Measurements from ENCODE around the gene SLC25A26. TPM values are rescaled to one million over a fixed set of nuclear protein-coding genes. Genes with fewer than 3 reads are reported as not detected.

The SLC25A26 gene
- total and polyA plus RNA-seq, 2 of the 13 experiments (the other 11 are each of a cell fraction or from before 2014, with no cell fraction given): 23.1 to 32.7 TPM

DNA sequence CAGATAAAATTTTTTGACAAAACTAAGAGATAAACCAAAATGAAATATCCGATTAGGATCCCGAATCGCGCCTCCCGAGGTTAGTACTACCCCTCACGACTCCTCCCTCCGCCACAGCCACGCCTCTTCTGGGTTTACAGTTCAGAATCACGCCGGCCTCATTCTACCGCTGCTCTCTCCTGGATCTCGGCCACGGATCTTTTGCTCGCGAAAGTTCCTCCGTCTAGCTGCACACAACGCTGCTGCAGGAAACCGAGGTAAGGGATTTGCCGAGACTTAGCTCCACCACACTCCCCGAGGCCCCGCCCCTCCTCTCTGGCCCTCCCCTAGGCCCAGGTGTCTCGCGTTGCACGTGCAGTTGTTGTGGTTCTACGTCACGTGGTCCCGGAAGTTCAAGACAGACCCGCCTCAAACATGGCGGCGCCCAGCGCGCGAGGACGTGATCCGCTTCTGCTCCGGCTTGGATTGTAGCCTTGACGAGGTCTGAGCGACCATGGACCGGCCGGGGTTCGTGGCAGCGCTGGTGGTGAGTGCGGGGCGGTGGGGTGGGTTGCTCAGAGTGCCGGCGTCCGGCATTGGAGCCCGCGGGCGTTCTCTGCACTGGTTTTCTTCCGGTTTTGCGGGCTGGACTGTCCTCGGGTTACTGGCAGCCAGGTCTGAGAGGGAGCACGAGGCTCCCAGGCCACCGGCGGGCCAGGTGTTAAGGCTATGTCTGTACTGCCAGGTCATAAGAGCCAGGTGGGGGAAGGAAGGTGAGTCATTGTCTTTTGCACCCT is at the start of gene SLC25A26 (continued):
- TF ChIP-seq SATB2 (CRISPR knock-in tag; IDR thresholded peaks at IDR 0.05): no peak
- no peak for TF ChIP-seq MIER2 (CRISPR knock-in tag; IDR thresholded peaks at IDR 0.05)
- TF ChIP-seq REPIN1 (CRISPR knock-in tag; IDR thresholded peaks at IDR 0.05; ENCODE audit: borderline replicate concordance, low read depth): peak; percentile 82
- peak; percentile 89 for TF ChIP-seq ZNF225 (CRISPR knock-in tag; IDR thresholded peaks at IDR 0.05)
- no peak for TF ChIP-seq MBD4 (IDR thresholded peaks at IDR 0.05; ENCODE audit: borderline replicate concordance, low read length)
- no peak for TF ChIP-seq ZNF101 (CRISPR knock-in tag; IDR thresholded peaks at IDR 0.05; ENCODE audit: borderline replicate concordance, low read depth)
- TF ChIP-seq ZNF296 (CRISPR knock-in tag; conservative IDR thresholded peaks at IDR 0.05): 0 out of 2 replicates have a peak, but pooled peaks have one; percentile 52
- TF ChIP-seq, protein P1, sequence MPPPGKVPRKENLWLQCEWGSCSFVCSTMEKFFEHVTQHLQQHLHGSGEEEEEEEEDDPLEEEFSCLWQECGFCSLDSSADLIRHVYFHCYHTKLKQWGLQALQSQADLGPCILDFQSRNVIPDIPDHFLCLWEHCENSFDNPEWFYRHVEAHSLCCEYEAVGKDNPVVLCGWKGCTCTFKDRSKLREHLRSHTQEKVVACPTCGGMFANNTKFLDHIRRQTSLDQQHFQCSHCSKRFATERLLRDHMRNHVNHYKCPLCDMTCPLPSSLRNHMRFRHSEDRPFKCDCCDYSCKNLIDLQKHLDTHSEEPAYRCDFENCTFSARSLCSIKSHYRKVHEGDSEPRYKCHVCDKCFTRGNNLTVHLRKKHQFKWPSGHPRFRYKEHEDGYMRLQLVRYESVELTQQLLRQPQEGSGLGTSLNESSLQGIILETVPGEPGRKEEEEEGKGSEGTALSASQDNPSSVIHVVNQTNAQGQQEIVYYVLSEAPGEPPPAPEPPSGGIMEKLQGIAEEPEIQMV (CRISPR knock-in tag; IDR thresholded peaks at IDR 0.05; ENCODE audit: low read depth): no peak
- TF ChIP-seq RBFOX2 (IDR thresholded peaks at IDR 0.05; ENCODE audit: low read depth, low read length): peak; percentile 91
- TF ChIP-seq ZNF207 (IDR thresholded peaks at IDR 0.05; ENCODE audit: borderline replicate concordance): no peak
- no peak for TF ChIP-seq PHB2 (IDR thresholded peaks at IDR 0.05; ENCODE audit: partially characterized antibody)
- no peak for TF ChIP-seq ZNF674 (CRISPR knock-in tag; IDR thresholded peaks at IDR 0.05; ENCODE audit: low read depth)
- TF ChIP-seq STAT5B (CRISPR knock-in tag; IDR thresholded peaks at IDR 0.05): no peak
- no peak for TF ChIP-seq ZNF484 (CRISPR knock-in tag; IDR thresholded peaks at IDR 0.05; ENCODE audit: borderline replicate concordance, low read depth)
- TF ChIP-seq, protein P2, sequence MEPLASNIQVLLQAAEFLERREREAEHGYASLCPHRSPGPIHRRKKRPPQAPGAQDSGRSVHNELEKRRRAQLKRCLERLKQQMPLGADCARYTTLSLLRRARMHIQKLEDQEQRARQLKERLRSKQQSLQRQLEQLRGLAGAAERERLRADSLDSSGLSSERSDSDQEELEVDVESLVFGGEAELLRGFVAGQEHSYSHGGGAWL (CRISPR knock-in tag; IDR thresholded peaks at IDR 0.05): peak; percentile 96
- no peak for TF ChIP-seq RFX5 (IDR thresholded peaks at IDR 0.05; ENCODE audit: low read depth, low read length)
- TF ChIP-seq XRCC5 (optimal IDR thresholded peaks at IDR 0.05; ENCODE audit: low read length): no peak
- TF ChIP-seq, protein P3, sequence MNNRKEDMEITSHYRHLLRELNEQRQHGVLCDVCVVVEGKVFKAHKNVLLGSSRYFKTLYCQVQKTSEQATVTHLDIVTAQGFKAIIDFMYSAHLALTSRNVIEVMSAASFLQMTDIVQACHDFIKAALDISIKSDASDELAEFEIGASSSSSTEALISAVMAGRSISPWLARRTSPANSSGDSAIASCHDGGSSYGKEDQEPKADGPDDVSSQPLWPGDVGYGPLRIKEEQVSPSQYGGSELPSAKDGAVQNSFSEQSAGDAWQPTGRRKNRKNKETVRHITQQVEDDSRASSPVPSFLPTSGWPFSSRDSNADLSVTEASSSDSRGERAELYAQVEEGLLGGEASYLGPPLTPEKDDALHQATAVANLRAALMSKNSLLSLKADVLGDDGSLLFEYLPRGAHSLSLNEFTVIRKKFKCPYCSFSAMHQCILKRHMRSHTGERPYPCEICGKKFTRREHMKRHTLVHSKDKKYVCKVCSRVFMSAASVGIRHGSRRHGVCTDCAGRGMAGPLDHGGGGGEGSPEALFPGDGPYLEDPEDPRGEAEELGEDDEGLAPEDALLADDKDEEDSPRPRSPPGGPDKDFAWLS (CRISPR knock-in tag; IDR thresholded peaks at IDR 0.05; ENCODE audit: borderline replicate concordance): no peak
- TF ChIP-seq SIX4 (CRISPR knock-in tag; IDR thresholded peaks at IDR 0.05): no peak
- TF ChIP-seq, protein P4, sequence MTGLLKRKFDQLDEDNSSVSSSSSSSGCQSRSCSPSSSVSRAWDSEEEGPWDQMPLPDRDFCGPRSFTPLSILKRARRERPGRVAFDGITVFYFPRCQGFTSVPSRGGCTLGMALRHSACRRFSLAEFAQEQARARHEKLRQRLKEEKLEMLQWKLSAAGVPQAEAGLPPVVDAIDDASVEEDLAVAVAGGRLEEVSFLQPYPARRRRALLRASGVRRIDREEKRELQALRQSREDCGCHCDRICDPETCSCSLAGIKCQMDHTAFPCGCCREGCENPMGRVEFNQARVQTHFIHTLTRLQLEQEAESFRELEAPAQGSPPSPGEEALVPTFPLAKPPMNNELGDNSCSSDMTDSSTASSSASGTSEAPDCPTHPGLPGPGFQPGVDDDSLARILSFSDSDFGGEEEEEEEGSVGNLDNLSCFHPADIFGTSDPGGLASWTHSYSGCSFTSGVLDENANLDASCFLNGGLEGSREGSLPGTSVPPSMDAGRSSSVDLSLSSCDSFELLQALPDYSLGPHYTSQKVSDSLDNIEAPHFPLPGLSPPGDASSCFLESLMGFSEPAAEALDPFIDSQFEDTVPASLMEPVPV (CRISPR knock-in tag; IDR thresholded peaks at IDR 0.05): peak; percentile 57; the same call in 1 of the 2 replicates
- TF ChIP-seq TCF7 (IDR thresholded peaks at IDR 0.05; ENCODE audit: low read depth): no peak
- TF ChIP-seq CBX5 (CRISPR knock-in tag; IDR thresholded peaks at IDR 0.05; ENCODE audit: borderline replicate concordance): peak; percentile 78; the same call in 1 of the 2 replicates
- TF ChIP-seq ATRX (CRISPR knock-in tag; IDR thresholded peaks at IDR 0.05; ENCODE audit: borderline replicate concordance): no peak
- no peak for TF ChIP-seq KDM6A (CRISPR knock-in tag; IDR thresholded peaks at IDR 0.05; ENCODE audit: low read depth)
- TF ChIP-seq ZNF253 (CRISPR knock-in tag; IDR thresholded peaks at IDR 0.05; ENCODE audit: borderline replicate concordance): no peak
- TF ChIP-seq NCOA2 (CRISPR knock-in tag; IDR thresholded peaks at IDR 0.05): no peak
- 0 out of 2 replicates have a peak, but pooled peaks have one; percentile 38 for TF ChIP-seq ZNF589 (CRISPR knock-in tag; conservative IDR thresholded peaks at IDR 0.05)
